ENCODE results near the gene PEMT.

Gene PEMT

GRCh38 chr17:17559164-17559563 lies 32.3 kb downstream of the PEMT start:
- no peak for DNase-seq (ENCODE audit: low read depth)
- TF ChIP-seq, protein P1, sequence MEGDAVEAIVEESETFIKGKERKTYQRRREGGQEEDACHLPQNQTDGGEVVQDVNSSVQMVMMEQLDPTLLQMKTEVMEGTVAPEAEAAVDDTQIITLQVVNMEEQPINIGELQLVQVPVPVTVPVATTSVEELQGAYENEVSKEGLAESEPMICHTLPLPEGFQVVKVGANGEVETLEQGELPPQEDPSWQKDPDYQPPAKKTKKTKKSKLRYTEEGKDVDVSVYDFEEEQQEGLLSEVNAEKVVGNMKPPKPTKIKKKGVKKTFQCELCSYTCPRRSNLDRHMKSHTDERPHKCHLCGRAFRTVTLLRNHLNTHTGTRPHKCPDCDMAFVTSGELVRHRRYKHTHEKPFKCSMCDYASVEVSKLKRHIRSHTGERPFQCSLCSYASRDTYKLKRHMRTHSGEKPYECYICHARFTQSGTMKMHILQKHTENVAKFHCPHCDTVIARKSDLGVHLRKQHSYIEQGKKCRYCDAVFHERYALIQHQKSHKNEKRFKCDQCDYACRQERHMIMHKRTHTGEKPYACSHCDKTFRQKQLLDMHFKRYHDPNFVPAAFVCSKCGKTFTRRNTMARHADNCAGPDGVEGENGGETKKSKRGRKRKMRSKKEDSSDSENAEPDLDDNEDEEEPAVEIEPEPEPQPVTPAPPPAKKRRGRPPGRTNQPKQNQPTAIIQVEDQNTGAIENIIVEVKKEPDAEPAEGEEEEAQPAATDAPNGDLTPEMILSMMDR (IDR thresholded peaks at IDR 0.05; ENCODE audit: insufficient read depth, low read depth, low read length, missing control alignments) = no peak

GRCh38 chr17:17558431-17558830 lies 33.1 kb downstream of the PEMT start:
- no peak overlapping the region for H3K4me3 ChIP-seq (ENCODE audit: low read depth, low read length)
- DNase-seq (ENCODE audit: low read depth) = no peak
- TF ChIP-seq, protein P1 (IDR thresholded peaks at IDR 0.05; ENCODE audit: insufficient read depth, low read depth, low read length, missing control alignments) = no peak

More at GRCh38 chr17:17559164-17559563, 32.3 kb downstream of the PEMT start:
- H3K4me3 ChIP-seq (ENCODE audit: low read depth, low read length) = no peak overlapping the region

GRCh38 chr17:17557796-17558195 lies 33.7 kb downstream of the PEMT start:
- H3K4me3 ChIP-seq (ENCODE audit: low read depth, low read length) = no peak overlapping the region
- TF ChIP-seq, protein P1 (IDR thresholded peaks at IDR 0.05; ENCODE audit: insufficient read depth, low read depth, low read length, missing control alignments) = no peak
- no peak for DNase-seq (ENCODE audit: low read depth)

DNA sequence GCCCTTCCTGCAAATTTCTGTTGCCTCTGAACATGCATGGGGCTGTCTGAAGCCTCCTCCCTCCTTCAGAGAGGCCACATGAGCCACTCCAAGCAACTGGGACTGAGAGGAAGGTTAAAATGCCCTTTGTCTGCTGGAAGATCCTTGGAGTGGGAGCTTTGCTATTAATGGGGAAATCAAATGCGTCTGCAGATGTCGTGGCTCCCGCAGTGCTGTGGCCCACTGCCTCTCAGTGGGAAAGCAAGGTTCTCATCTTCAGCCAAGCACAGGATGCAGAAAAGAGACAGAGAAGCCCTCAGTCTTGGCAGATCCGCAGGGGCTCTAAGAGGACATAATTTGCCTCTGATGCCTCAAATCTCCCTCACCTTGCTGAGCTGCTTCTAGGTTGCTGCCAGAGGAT lies 34.8 kb downstream of the PEMT start:
- TF ChIP-seq, protein P1 (IDR thresholded peaks at IDR 0.05; ENCODE audit: insufficient read depth, low read depth, low read length, missing control alignments) = no peak
- H3K4me3 ChIP-seq (ENCODE audit: low read depth, low read length) = no peak overlapping the region
- DNase-seq (ENCODE audit: low read depth) = no peak

GRCh38 chr17:17555906-17556305 lies 35.6 kb downstream of the PEMT start:
- TF ChIP-seq, protein P1 (IDR thresholded peaks at IDR 0.05; ENCODE audit: insufficient read depth, low read depth, low read length, missing control alignments) = no peak
- no peak overlapping the region for H3K4me3 ChIP-seq (ENCODE audit: low read depth, low read length)
- DNase-seq (ENCODE audit: low read depth) = no peak

GRCh38 chr17:17555151-17555550 lies 36.4 kb downstream of the PEMT start:
- TF ChIP-seq, protein P1 (IDR thresholded peaks at IDR 0.05; ENCODE audit: insufficient read depth, low read depth, low read length, missing control alignments) = no peak
- DNase-seq (ENCODE audit: low read depth) = no peak
- no peak overlapping the region for H3K4me3 ChIP-seq (ENCODE audit: low read depth, low read length)

DNA sequence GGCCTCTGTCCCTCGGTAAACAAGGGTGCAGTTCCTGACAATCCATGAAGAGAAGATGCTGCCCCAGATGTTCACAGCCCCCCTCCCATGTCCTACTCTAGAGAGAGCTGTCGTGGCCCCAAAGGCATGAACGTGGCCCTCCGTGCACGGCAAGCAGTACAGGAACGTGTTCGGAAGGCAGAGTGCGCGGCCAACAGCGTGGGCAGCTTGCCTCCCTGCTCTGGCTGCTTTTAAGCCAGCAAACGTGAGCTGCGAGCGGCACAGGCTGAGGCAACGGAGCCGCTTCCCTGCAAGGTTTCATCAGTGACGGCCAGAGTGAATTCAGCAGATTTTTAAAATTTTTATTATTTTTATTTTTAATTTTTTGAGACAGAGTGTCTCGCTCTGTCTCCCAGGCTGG lies 37.2 kb downstream of the PEMT start:
- no peak overlapping the region for H3K4me3 ChIP-seq (ENCODE audit: low read depth, low read length)
- DNase-seq (ENCODE audit: low read depth) = no peak

More for the DNA sequence above, 37.2 kb downstream of the PEMT start:
- TF ChIP-seq, protein P1 (IDR thresholded peaks at IDR 0.05; ENCODE audit: insufficient read depth, low read depth, low read length, missing control alignments) = no peak

Measured in GM12865 (cell line).